ENCODE data around the gene PRKCQ.
"Not testable (repeated sequence)": the region's sequence is repeated elsewhere in the genome, so short reads cannot be mapped to it uniquely, and the experiment has no call there.

The PRKCQ gene

GRCh38 chr10:6401558-6402348 is 178.3 kb downstream of the PRKCQ start:
- DNase-seq: peak; percentile 94 to 97

GRCh38 chr10:6400821-6401465 is 179.1 kb downstream of the PRKCQ start:
- peak; percentile 55 to 59 for DNase-seq

- DNase-seq: peak in 1 of 2 experiments; percentile 22
Observed at GRCh38 chr10:6400331-6400730, 179.7 kb downstream of the PRKCQ start.

GRCh38 chr10:6399879-6400278 is 180.2 kb downstream of the PRKCQ start:
- DNase-seq: no peak

- peak; percentile 40 to 66 for DNase-seq
Observed at GRCh38 chr10:6399231-6399741, 180.8 kb downstream of the PRKCQ start.

- DNase-seq: no peak
Observed at GRCh38 chr10:6398399-6398798, 181.7 kb downstream of the PRKCQ start.

GRCh38 chr10:6396652-6397051 is 183.4 kb downstream of the PRKCQ start:
- DNase-seq: peak; percentile 45 to 46

GRCh38 chr10:6396226-6396625 is 183.8 kb downstream of the PRKCQ start:
- DNase-seq: no peak

- no peak for DNase-seq
Observed at GRCh38 chr10:6395606-6396005, 184.5 kb downstream of the PRKCQ start.

GRCh38 chr10:6394084-6394483 is 186.0 kb downstream of the PRKCQ start:
- no peak for DNase-seq

- DNase-seq: no peak
Observed at GRCh38 chr10:6393168-6393567, 186.9 kb downstream of the PRKCQ start.

- DNase-seq: no peak
Observed at GRCh38 chr10:6390213-6390845, 189.7 kb downstream of the PRKCQ start.

GRCh38 chr10:6388261-6388893 is 191.7 kb downstream of the PRKCQ start:
- DNase-seq: no peak

GRCh38 chr10:6386960-6387359 is 193.1 kb downstream of the PRKCQ start:
- no peak for DNase-seq

- no peak for DNase-seq
Observed at GRCh38 chr10:6386346-6386745, 193.7 kb downstream of the PRKCQ start.

GRCh38 chr10:6385665-6386064 is 194.4 kb downstream of the PRKCQ start:
- no peak for DNase-seq

GRCh38 chr10:6384847-6385246 is 195.2 kb downstream of the PRKCQ start:
- no peak for DNase-seq

GRCh38 chr10:6384031-6384430 is 196.0 kb downstream of the PRKCQ start:
- DNase-seq: no peak

- no peak for DNase-seq
Observed at GRCh38 chr10:6383096-6383812, 196.8 kb downstream of the PRKCQ start.

GRCh38 chr10:6382081-6382480 is 198.0 kb downstream of the PRKCQ start:
- peak; percentile 70 to 80 for DNase-seq

- DNase-seq: not testable (repeated sequence)
Observed at GRCh38 chr10:6380478-6380877, 199.6 kb downstream of the PRKCQ start.

- no peak for DNase-seq
Observed at GRCh38 chr10:6379015-6379776, 200.9 kb downstream of the PRKCQ start.
